GM12891 (cell line): ENCODE data around the gene ZNF407.

ENCODE experiments used
- POLR2A ChIP-seq: IDR thresholded peaks from 2 replicates; pipeline ENCODE4 v1.6.1; 2011; ENCODE audit warnings: low read depth, low read length, control low read depth
- POLR2AphosphoS5 ChIP-seq: IDR thresholded peaks from 2 replicates; pipeline ENCODE4 v1.6.1; 2011; ENCODE audit warnings: low read depth, low read length, control low read depth
- TAF1 ChIP-seq: IDR thresholded peaks from 2 replicates; pipeline ENCODE4 v1.6.1; 2011; ENCODE audit warnings: low read depth, low read length, control low read depth

GRCh38 chr18:75100832-75101630 lies 503.4 kb downstream of the ZNF407 start:
- TF ChIP-seq POLR2AphosphoS5 (no peak), POLR2A (no peak), TAF1 (no peak)
